HG03175 (cell line): Measurements from ENCODE around the gene MRPL27.
A peak's percentile ranks its signal among the peaks of the same experiment; 100 is the strongest.

Experiments used
- ATAC-seq: cut with Tn5 transposase; IDR thresholded peaks from one replicate; pipeline ENCODE4 v1.9.1; 2021; ENCODE audit warnings: mild to moderate bottlenecking, moderate library complexity; ENCODE audit not compliant: unreplicated experiment

The MRPL27 gene

GRCh38 chr17:50361561-50362480, 11.2 kb downstream of the MRPL27 start:
- ATAC-seq = peak; percentile 67

GRCh38 chr17:50360486-50361115, 12.4 kb downstream of the MRPL27 start:
- no peak for ATAC-seq

GRCh38 chr17:50359998-50360461, 13.0 kb downstream of the MRPL27 start:
- ATAC-seq = no peak

- no peak for ATAC-seq
Measured at GRCh38 chr17:50359005-50359699, 13.8 kb downstream of the MRPL27 start.

- ATAC-seq = no peak
Measured at GRCh38 chr17:50358177-50358576, 14.8 kb downstream of the MRPL27 start.

GRCh38 chr17:50356892-50357510, 16.0 kb downstream of the MRPL27 start:
- ATAC-seq = no peak

GRCh38 chr17:50356418-50356817, 16.6 kb downstream of the MRPL27 start:
- no peak for ATAC-seq

GRCh38 chr17:50355701-50356341, 17.2 kb downstream of the MRPL27 start:
- ATAC-seq = no peak

- no peak for ATAC-seq
Measured at GRCh38 chr17:50355336-50355700, 17.7 kb downstream of the MRPL27 start.

GRCh38 chr17:50354776-50355175, 18.2 kb downstream of the MRPL27 start:
- ATAC-seq = no peak

GRCh38 chr17:50354198-50354597, 18.8 kb downstream of the MRPL27 start:
- no peak for ATAC-seq

- no peak for ATAC-seq
Measured at GRCh38 chr17:50353600-50354195, 19.3 kb downstream of the MRPL27 start.

GRCh38 chr17:50352693-50353599, 20.0 kb downstream of the MRPL27 start:
- no peak for ATAC-seq

- no peak for ATAC-seq
Measured at GRCh38 chr17:50352072-50352692, 20.8 kb downstream of the MRPL27 start.

GRCh38 chr17:50350733-50351132, 22.3 kb downstream of the MRPL27 start:
- no peak for ATAC-seq

GRCh38 chr17:50349243-50349600, 23.8 kb downstream of the MRPL27 start:
- no peak for ATAC-seq

- no peak for ATAC-seq
Measured at GRCh38 chr17:50348522-50349242, 24.3 kb downstream of the MRPL27 start.

GRCh38 chr17:50347894-50348291, 25.1 kb downstream of the MRPL27 start:
- no peak for ATAC-seq
